ENCODE data around the gene CDH15.

Gene CDH15

GRCh38 chr16:89193576-89194293 is 22.2 kb downstream of the CDH15 start:
- Histone ChIP-seq H3K36me3 (ENCODE audit: control insufficient read depth, insufficient read depth, low read length, severe bottlenecking) (no peaks in the 10 kb centered on the region), H3K4me3 (ENCODE audit: low read length) (no peak overlapping the region), H3K4me1 (ENCODE audit: control insufficient read depth, insufficient read depth, low read length) (no peaks in the 10 kb centered on the region), H3K27me3 (replicated peaks; ENCODE audit: control insufficient read depth, insufficient read depth, low read length) (peaks cover 7% of the 10 kb centered on the region), H3K9ac (ENCODE audit: low read length) (no peak overlapping the region), H3K9me3 (ENCODE audit: control insufficient read depth, low read length) (no peaks in the 10 kb centered on the region)
- DNase-seq (ENCODE audit: low read depth), result no peak

DNA sequence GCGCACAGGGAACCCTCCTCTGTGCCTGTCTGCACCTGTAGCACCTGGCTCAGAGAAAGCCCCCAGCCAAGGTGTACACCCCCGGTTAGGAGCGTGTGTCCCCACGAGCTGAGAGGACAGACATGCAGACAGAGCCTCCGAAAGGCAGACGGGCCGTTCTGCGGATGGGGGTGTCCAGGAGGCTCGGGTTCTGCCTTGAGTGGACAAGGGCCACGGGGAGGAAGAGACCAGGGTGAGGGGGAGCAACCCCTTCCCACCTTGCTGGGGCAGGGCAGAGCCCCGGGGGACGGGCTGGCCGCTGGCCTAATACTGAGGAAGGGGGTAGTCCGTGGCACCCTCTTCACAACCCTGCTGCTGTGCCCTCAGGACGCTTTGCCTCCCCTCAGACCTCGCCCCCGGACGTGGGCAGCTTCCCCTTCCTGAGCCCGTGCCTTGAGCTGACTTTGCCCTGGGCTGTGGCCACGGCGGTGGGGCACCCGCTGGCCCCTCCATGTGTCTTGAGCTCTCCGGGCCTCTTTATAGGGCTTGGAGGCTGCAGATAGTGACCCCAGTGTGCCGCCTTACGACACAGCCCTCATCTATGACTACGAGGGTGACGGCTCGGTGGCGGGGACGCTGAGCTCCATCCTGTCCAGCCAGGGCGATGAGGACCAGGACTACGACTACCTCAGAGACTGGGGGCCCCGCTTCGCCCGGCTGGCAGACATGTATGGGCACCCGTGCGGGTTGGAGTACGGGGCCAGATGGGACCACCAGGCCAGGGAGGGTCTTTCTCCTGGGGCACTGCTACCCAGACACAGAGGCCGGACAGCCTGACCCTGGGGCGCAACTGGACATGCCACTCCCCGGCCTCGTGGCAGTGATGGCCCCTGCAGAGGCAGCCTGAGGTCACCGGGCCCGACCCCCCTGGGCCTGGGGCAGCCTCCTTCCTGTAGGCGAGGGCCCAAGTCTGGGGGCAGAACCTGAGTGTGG is 23.1 kb downstream of the CDH15 start:
- DNase-seq (ENCODE audit: low read depth), result no peak
- Histone ChIP-seq H3K36me3 (ENCODE audit: control insufficient read depth, insufficient read depth, low read length, severe bottlenecking) (no peaks in the 10 kb centered on the region), H3K9me3 (ENCODE audit: control insufficient read depth, low read length) (no peaks in the 10 kb centered on the region), H3K4me1 (ENCODE audit: control insufficient read depth, insufficient read depth, low read length) (no peaks in the 10 kb centered on the region), H3K4me3 (ENCODE audit: low read length) (no peak overlapping the region), H3K27me3 (replicated peaks; ENCODE audit: control insufficient read depth, insufficient read depth, low read length) (peaks cover 16% of the 10 kb centered on the region), H3K9ac (ENCODE audit: low read length) (no peak overlapping the region)

- Histone ChIP-seq H3K27me3 (replicated peaks; ENCODE audit: control insufficient read depth, insufficient read depth, low read length) (peaks cover 24% of the 10 kb centered on the region), H3K4me3 (ENCODE audit: low read length) (no peak overlapping the region), H3K36me3 (ENCODE audit: control insufficient read depth, insufficient read depth, low read length, severe bottlenecking) (no peaks in the 10 kb centered on the region), H3K9ac (ENCODE audit: low read length) (no peak overlapping the region), H3K9me3 (ENCODE audit: control insufficient read depth, low read length) (no peaks in the 10 kb centered on the region), H3K4me1 (ENCODE audit: control insufficient read depth, insufficient read depth, low read length) (peaks cover 6% of the 10 kb centered on the region)
- DNase-seq (ENCODE audit: low read depth), result no peak
These were observed 24.1 kb downstream of the CDH15 start for GRCh38 chr16:89195521-89196171.

DNA sequence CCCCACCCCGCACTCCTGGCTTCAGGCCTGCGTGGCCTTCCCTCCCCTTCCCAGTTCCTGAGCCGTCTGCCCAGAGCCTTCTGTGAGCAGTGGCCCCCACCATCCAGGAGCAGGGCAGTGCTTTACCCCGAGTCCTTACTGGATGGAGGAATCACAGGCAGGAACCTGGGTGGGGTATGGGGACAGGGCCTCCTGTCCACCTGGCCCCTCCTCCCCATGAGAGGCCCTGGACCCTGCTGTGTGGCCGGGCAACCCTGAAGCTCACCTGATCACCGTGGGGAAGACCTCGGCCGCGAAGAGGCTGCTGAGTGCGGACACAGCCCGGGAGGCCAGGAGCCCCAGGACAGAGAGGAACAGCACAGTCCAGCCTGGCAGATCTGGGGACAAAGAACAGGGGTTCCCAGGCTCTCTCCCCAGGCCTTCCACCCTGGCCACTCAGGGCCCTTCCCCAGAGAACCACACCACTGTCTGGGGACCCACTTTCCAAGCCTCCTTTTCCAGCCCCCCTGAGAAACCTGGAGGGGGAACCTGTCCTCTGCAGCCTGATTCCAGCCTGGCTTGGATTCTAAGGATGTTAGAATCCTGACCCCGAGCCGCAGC is 25.6 kb downstream of the CDH15 start:
- Histone ChIP-seq H3K9me3 (ENCODE audit: control insufficient read depth, low read length) (no peaks in the 10 kb centered on the region), H3K4me3 (ENCODE audit: low read length) (no peak overlapping the region), H3K4me1 (ENCODE audit: control insufficient read depth, insufficient read depth, low read length) (peaks cover 6% of the 10 kb centered on the region), H3K27me3 (replicated peaks; ENCODE audit: control insufficient read depth, insufficient read depth, low read length) (peaks cover 23% of the 10 kb centered on the region), H3K9ac (ENCODE audit: low read length) (no peak overlapping the region), H3K36me3 (ENCODE audit: control insufficient read depth, insufficient read depth, low read length, severe bottlenecking) (no peaks in the 10 kb centered on the region)
- DNase-seq (ENCODE audit: low read depth), result no peak

DNA sequence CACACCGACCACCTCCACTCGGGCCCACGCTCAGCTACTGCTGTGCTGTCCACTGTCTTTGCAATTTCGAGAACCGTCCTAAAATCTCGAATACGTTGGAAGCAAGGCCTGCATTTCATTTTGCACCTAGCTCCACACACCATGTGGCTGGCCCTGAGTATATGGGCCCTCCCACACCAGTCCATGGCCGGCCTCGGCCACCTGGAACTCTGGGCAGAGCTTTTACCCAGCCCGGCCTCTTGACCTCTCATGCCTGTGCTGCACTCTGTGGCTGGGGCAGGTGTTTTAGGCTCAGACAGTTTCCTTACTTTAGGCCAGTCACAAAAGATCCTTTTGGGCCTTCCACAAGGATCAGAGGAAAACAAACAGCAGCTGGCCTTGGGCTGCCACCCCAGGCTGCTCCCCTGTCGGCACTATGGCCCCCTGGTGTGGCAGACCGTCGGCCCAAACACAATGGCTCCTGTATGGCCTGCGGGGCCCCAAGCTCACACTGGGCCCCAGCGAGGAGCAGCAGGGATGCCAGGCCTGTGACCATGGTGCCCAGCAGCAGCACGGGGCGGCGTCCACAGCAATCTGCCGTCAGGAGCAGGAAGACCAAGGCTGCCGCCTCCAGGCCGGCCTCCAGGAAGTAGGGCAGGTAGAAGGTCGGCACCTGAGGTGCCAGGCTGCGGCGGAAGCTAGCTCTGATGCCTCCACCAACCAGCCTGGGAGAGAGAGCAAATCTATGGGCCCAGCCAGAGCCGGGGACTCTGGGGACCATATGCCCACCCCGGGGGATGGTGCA is 26.3 kb downstream of the CDH15 start:
- no peak overlapping the region for H3K9ac ChIP-seq (ENCODE audit: low read length)
- DNase-seq (ENCODE audit: low read depth), result no peak
- no peak overlapping the region for H3K4me3 ChIP-seq (ENCODE audit: low read length)
- H3K4me1 ChIP-seq (ENCODE audit: control insufficient read depth, insufficient read depth, low read length), result peaks cover 6% of the 10 kb centered on the region
- peaks cover 5% of the 10 kb centered on the region for H3K9me3 ChIP-seq (ENCODE audit: control insufficient read depth, low read length)
- H3K36me3 ChIP-seq (ENCODE audit: control insufficient read depth, insufficient read depth, low read length, severe bottlenecking), result no peaks in the 10 kb centered on the region
- H3K27me3 ChIP-seq (replicated peaks; ENCODE audit: control insufficient read depth, insufficient read depth, low read length), result peaks cover 28% of the 10 kb centered on the region

- Histone ChIP-seq H3K9me3 (ENCODE audit: control insufficient read depth, low read length) (peaks cover 10% of the 10 kb centered on the region), H3K9ac (ENCODE audit: low read length) (no peak overlapping the region), H3K36me3 (ENCODE audit: control insufficient read depth, insufficient read depth, low read length, severe bottlenecking) (no peaks in the 10 kb centered on the region), H3K27me3 (replicated peaks; ENCODE audit: control insufficient read depth, insufficient read depth, low read length) (peaks cover 36% of the 10 kb centered on the region), H3K4me1 (ENCODE audit: control insufficient read depth, insufficient read depth, low read length) (peaks cover 6% of the 10 kb centered on the region), H3K4me3 (ENCODE audit: low read length) (no peak overlapping the region)
- no peak for DNase-seq (ENCODE audit: low read depth)
These were observed 27.1 kb downstream of the CDH15 start for GRCh38 chr16:89198417-89199240.

DNA sequence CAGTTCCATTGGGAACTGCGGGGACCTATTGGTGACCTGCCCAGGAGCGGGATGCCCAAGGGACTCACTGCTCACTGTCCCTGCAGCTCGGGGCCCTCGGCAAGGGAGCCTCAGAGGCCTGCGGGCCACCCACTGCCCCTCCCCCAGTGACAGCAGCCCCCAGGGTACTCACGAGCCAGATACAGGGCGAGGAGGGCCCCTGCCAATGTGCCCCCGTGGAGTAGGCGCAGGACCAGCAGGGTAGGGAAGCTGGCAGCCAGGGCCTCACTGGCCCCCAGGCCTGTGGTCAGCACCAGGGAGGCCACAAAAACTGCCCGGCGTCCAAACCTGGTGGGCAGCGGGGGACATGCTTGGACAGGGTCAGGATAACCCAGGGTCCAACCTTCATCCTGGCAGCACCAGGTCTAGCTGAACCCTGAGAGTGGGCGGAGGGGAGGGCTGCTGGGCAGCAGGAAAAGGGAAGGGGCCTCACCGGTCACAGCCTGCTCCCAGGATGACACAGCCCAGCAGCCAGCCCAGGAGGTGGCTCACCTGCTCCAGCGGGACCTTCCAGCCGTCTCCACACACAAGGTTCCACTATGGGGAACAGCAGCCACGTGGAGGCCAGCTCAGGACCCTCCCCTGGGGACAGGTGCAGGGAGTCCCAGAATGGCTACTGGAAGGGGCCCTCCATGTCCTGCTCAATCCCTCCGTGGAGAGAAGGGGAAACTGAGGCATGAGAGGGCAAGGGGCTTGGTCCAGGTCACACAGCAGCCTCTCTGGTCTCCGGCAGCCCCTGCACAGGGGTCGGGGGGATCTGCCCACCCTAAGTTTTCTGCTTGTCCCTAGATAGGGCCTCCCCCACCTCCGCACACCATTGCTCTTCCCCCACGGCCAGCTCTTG is 27.9 kb downstream of the CDH15 start:
- Histone ChIP-seq H3K4me3 (ENCODE audit: low read length) (no peak overlapping the region), H3K9me3 (ENCODE audit: control insufficient read depth, low read length) (peaks cover 10% of the 10 kb centered on the region), H3K27me3 (replicated peaks; ENCODE audit: control insufficient read depth, insufficient read depth, low read length) (peaks cover 42% of the 10 kb centered on the region), H3K9ac (ENCODE audit: low read length) (no peak overlapping the region), H3K4me1 (ENCODE audit: control insufficient read depth, insufficient read depth, low read length) (peaks cover 6% of the 10 kb centered on the region), H3K36me3 (ENCODE audit: control insufficient read depth, insufficient read depth, low read length, severe bottlenecking) (no peaks in the 10 kb centered on the region)
- no peak for DNase-seq (ENCODE audit: low read depth)

GRCh38 chr16:89200124-89200849 is 28.7 kb downstream of the CDH15 start, which contains the start of gene SLC22A31:
SLC22A31 (minus strand) TSS chr16:89200537; CDS start chr16:89200501, 36 bp downstream.
- Histone ChIP-seq H3K36me3 (ENCODE audit: control insufficient read depth, insufficient read depth, low read length, severe bottlenecking) (no peaks in the 10 kb centered on the region), H3K4me3 (ENCODE audit: low read length) (no peak within 1 kb of the TSS), H3K27me3 (replicated peaks; ENCODE audit: control insufficient read depth, insufficient read depth, low read length) (peaks cover 42% of the 10 kb centered on the region), H3K4me1 (ENCODE audit: control insufficient read depth, insufficient read depth, low read length) (peaks cover 6% of the 10 kb centered on the region), H3K9me3 (ENCODE audit: control insufficient read depth, low read length) (peaks cover 10% of the 10 kb centered on the region), H3K9ac (ENCODE audit: low read length) (no peak within 1 kb of the TSS)
- DNase-seq (ENCODE audit: low read depth), result no peak

DNA sequence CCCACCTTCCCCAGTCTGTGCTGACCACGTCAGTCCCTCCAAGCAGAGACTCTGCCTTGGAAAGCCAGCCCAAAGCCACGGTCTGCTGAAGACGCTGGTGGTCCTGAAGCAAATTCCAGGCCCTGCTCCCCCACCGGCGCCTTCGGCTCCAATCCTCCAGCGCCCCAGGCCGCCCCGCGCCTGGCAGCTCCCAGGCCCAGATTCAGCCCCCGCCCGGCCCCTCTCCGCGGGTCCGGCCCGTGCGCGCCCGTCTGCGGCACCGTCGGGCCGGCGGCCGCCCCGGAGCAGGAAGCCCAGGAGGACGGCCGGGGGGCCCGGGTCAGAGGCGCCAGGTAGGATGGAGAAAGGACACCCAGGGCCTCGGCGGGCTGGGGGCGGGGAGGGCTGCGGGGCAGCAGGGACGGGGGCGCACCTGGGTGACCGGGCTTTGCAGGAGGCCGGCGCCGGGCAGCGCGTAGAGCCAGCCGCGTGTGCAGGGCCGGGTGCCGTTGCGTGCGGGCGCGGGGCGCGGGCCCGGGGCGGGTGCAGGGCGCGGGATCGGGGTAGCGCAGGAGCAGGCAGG is 29.4 kb downstream of the CDH15 start:
- H3K4me1 ChIP-seq (ENCODE audit: control insufficient read depth, insufficient read depth, low read length), result peaks cover 6% of the 10 kb centered on the region

More for the DNA sequence above, 29.4 kb downstream of the CDH15 start:
- peaks cover 10% of the 10 kb centered on the region for H3K9me3 ChIP-seq (ENCODE audit: control insufficient read depth, low read length)
- peaks cover 42% of the 10 kb centered on the region for H3K27me3 ChIP-seq (replicated peaks; ENCODE audit: control insufficient read depth, insufficient read depth, low read length)
- DNase-seq (ENCODE audit: low read depth), result no peak
- H3K4me3 ChIP-seq (ENCODE audit: low read length), result no peak overlapping the region
- H3K9ac ChIP-seq (ENCODE audit: low read length), result no peak overlapping the region
- H3K36me3 ChIP-seq (ENCODE audit: control insufficient read depth, insufficient read depth, low read length, severe bottlenecking), result no peaks in the 10 kb centered on the region
